ENCODE measurements around the gene ANKK1. TPM values are rescaled to one million over a fixed set of nuclear protein-coding genes. Genes with fewer than 3 reads are reported as not detected.

ANKK1 gene
- total RNA-seq, 1 donor from 2014 or later, result 1.5 TPM

DNA sequence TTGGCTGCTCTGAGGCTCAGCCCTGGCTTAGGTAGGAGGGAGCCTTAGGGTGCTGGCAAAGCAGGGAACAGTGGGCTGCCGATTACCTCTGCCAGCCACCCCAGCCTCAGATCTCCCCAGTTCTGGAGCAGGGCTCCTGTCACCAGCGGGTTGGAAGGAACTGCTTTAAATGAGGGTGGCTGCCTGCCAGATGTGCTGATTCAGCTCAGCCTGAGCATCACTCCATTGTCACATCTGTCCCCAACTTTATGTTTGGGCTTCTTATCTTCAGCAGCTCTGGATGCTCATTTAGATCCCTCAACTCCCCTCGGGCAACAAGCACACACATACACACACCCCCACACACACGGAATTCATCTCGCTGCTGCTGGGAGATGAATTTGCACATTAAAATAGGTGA lies 16.9 kb upstream of the ANKK1 start:
- TF ChIP-seq POLR2A (IDR thresholded peaks at IDR 0.05) (no peak), POLR2AphosphoS5 (IDR thresholded peaks at IDR 0.05; ENCODE audit: insufficient read depth in 1 of 2, low read depth in 1 of 2) (no peak)
- TF ChIP-seq, protein P1, sequence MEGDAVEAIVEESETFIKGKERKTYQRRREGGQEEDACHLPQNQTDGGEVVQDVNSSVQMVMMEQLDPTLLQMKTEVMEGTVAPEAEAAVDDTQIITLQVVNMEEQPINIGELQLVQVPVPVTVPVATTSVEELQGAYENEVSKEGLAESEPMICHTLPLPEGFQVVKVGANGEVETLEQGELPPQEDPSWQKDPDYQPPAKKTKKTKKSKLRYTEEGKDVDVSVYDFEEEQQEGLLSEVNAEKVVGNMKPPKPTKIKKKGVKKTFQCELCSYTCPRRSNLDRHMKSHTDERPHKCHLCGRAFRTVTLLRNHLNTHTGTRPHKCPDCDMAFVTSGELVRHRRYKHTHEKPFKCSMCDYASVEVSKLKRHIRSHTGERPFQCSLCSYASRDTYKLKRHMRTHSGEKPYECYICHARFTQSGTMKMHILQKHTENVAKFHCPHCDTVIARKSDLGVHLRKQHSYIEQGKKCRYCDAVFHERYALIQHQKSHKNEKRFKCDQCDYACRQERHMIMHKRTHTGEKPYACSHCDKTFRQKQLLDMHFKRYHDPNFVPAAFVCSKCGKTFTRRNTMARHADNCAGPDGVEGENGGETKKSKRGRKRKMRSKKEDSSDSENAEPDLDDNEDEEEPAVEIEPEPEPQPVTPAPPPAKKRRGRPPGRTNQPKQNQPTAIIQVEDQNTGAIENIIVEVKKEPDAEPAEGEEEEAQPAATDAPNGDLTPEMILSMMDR (IDR thresholded peaks at IDR 0.05), result no peak
- Histone ChIP-seq H3K4me1 (no peaks in the 10 kb centered on the region), H3K4me3 (no peak overlapping the region), H3K9me3 (no peaks in the 10 kb centered on the region), H3K27me3 (no peaks in the 10 kb centered on the region), H3K36me3 (peaks cover 0 to 4% of the 10 kb centered on the region in 2 donors), H3K27ac (no peak overlapping the region)
- intact Hi-C loops (cut with DNase I), result no loop called here
- DNase-seq (ENCODE audit: extremely low spot score in 2 of 2), result no peak

DNA sequence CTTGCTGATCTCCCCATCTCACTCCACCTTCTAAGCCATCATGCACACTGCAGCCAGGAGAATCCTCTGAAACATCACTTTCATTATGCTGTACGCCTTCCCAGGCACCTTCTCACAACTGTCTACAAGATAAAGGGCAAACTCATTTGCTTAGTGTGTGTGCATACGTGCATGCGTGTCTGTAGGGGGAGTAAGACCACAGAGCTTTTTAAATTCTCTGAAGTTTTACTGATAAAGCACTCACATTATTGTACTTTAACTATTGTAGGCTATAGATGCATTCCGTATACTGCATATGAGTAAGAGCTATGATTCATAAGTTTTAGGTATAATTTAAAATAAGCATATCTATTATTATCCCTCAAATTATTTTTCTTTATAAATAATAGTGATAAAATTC lies 15.3 kb upstream of the ANKK1 start:
- H3K4me1 ChIP-seq, result no peaks in the 10 kb centered on the region
- no peak overlapping the region for H3K27ac ChIP-seq
- no peaks in the 10 kb centered on the region for H3K9me3 ChIP-seq
- H3K27me3 ChIP-seq, result no peaks in the 10 kb centered on the region
- no peaks in the 10 kb centered on the region for H3K36me3 ChIP-seq
- TF ChIP-seq, protein P1 (IDR thresholded peaks at IDR 0.05), result no peak
- TF ChIP-seq POLR2A (IDR thresholded peaks at IDR 0.05) (no peak), POLR2AphosphoS5 (IDR thresholded peaks at IDR 0.05; ENCODE audit: insufficient read depth in 1 of 2, low read depth in 1 of 2) (no peak)
- intact Hi-C loops (cut with DNase I), result no loop called here
- H3K4me3 ChIP-seq, result no peak overlapping the region
- DNase-seq (ENCODE audit: extremely low spot score in 2 of 2), result no peak

DNA sequence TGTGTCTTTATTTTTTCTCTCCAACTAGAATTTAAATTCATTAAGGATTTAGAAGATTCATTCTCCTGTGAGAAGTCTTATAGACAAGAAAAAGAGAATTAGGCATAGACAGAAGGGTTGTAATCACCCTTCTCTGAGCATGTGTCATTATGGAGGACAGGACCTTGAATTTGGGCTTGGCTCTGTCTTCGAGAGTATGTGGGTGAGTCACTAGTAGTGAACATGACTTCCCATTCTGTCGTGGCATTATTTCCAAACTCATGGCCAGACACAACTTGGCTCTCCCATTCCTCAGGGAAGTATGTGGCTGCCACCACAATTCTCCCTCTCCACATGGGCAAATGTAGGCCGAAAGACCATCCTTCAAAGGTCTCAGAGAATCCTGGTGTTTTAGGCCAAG lies 14.3 kb upstream of the ANKK1 start:
- Histone ChIP-seq H3K27ac (no peak overlapping the region), H3K4me1 (no peaks in the 10 kb centered on the region), H3K9me3 (no peaks in the 10 kb centered on the region), H3K36me3 (no peaks in the 10 kb centered on the region), H3K27me3 (no peaks in the 10 kb centered on the region), H3K4me3 (no peak overlapping the region)
- no peak for DNase-seq (ENCODE audit: extremely low spot score in 2 of 2)
- TF ChIP-seq POLR2AphosphoS5 (IDR thresholded peaks at IDR 0.05; ENCODE audit: insufficient read depth in 1 of 2, low read depth in 1 of 2), result peak in 1 of 2 donors; percentile 28
- TF ChIP-seq, protein P1 (IDR thresholded peaks at IDR 0.05), result no peak
- intact Hi-C loops (cut with DNase I), result no loop called here

DNA sequence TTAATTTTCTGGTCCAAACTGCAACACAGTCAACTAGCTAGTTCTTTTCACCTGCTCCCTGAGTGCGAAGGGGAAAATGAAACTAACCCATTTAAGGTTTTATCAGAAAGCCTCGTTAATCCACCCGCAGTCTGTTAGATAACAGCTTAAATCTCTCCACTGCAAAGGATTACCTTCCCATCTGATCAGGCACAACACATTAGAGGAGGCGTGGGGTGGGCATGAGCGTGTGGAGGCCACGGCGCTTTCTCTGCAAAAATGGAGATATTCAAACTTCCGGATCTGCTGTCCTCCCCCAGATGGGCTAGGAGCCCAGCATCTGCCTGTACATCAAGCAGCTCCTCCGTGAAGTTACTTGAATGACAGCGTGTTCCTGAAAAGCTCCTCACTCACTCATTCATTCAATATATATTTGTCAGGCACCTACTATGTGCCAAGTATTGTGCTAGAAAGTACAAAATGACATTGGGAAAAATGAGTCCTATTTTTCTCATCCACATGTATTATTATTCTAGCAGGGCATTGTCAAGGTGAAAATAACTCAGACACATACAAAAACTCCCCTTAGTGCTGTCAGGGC lies 13.5 kb upstream of the ANKK1 start:
- H3K36me3 ChIP-seq, result no peaks in the 10 kb centered on the region
- H3K4me1 ChIP-seq, result no peaks in the 10 kb centered on the region
- H3K4me3 ChIP-seq, result no peak overlapping the region
- no peaks in the 10 kb centered on the region for H3K9me3 ChIP-seq
- TF ChIP-seq POLR2A (IDR thresholded peaks at IDR 0.05) (no peak), POLR2AphosphoS5 (IDR thresholded peaks at IDR 0.05; ENCODE audit: insufficient read depth in 1 of 2, low read depth in 1 of 2) (no peak)
- TF ChIP-seq, protein P1 (IDR thresholded peaks at IDR 0.05), result no peak
- H3K27me3 ChIP-seq, result no peaks in the 10 kb centered on the region
- no peak overlapping the region for H3K27ac ChIP-seq
- intact Hi-C loops (cut with DNase I), result no loop called here
- no peak for DNase-seq (ENCODE audit: extremely low spot score in 2 of 2)

DNA sequence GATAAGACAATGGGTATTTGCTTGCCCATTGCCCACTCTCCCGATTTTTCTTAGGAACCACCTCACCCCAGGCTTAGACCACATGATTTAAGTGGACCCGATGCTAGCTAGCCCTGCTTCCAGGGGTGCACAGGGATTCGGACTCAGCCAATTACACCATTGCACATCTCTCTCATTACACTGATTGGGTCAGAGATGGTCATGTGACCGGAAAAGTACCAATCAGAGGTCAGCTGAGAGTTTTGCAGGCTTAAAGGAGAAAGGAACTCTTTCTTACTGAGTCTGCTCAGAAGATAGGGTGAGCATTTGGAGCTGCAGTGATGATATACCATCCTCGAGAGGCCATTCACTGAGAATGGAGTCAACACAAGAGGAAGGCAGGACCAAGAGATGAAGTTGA lies 12.2 kb upstream of the ANKK1 start:
- DNase-seq (ENCODE audit: extremely low spot score in 2 of 2), result no peak
- Histone ChIP-seq H3K27me3 (no peaks in the 10 kb centered on the region), H3K9me3 (no peaks in the 10 kb centered on the region), H3K4me1 (no peaks in the 10 kb centered on the region), H3K27ac (no peak overlapping the region), H3K36me3 (no peaks in the 10 kb centered on the region), H3K4me3 (no peak overlapping the region)
- TF ChIP-seq POLR2A (IDR thresholded peaks at IDR 0.05) (no peak), POLR2AphosphoS5 (IDR thresholded peaks at IDR 0.05; ENCODE audit: insufficient read depth in 1 of 2, low read depth in 1 of 2) (no peak)
- TF ChIP-seq, protein P1 (IDR thresholded peaks at IDR 0.05), result no peak
- intact Hi-C loops (cut with DNase I), result no loop called here

All from vagina (tissue), 2 donors.